GM12878 (cell line): Measurements from ENCODE around the gene ADAT3. TPM values are rescaled to one million over a fixed set of nuclear protein-coding genes. Genes with fewer than 3 reads are reported as not detected.
A peak's percentile ranks its signal among the peaks of the same experiment; 100 is the strongest.

Source experiments
- BACH1 ChIP-seq: fragments of 450-650 bp; IDR thresholded peaks from 2 replicates; pipeline ENCODE4 v1.6.1; 2017; ENCODE audit warnings: mild to moderate bottlenecking, borderline replicate concordance
- BCL3 ChIP-seq: IDR thresholded peaks from 2 replicates; pipeline ENCODE4 v1.6.1; 2011; ENCODE audit warnings: borderline replicate concordance, low read depth, mild to moderate bottlenecking, moderate library complexity, low read length; ENCODE audit not compliant: insufficient read depth, poor library complexity, severe bottlenecking
- BCLAF1 ChIP-seq: fragments of 450-650 bp; IDR thresholded peaks from 2 replicates; pipeline ENCODE4 v1.6.1; 2017; ENCODE audit warnings: antibody characterized with exemption, mild to moderate bottlenecking, moderate library complexity
- CBX3 ChIP-seq: fragments of 200-600 bp; sonication (generic); IDR thresholded peaks from 2 replicates; pipeline ENCODE4 v1.6.1; 2016; ENCODE audit warnings: low read depth, borderline replicate concordance
- CREB1 ChIP-seq: IDR thresholded peaks from 2 replicates; pipeline ENCODE4 v1.6.1; 2012; ENCODE audit warnings: low read depth, mild to moderate bottlenecking, inconsistent platforms
- CUX1 ChIP-seq: IDR thresholded peaks from 2 replicates; pipeline ENCODE4 v1.6.1; 2012; ENCODE audit warnings: improper control_type of control experiment, low read depth, low read length; ENCODE audit not compliant: insufficient replicate concordance
- HSF1 ChIP-seq: fragments of 150-350 bp; IDR thresholded peaks from 2 replicates; pipeline ENCODE4 v1.6.1; 2014; ENCODE audit warnings: mild to moderate bottlenecking, low read depth, low read length
- IRF5 ChIP-seq: fragments of 450-650 bp; IDR thresholded peaks from 2 replicates; pipeline ENCODE4 v1.6.1; 2017; ENCODE audit warnings: borderline replicate concordance
- JUND ChIP-seq: IDR thresholded peaks from 2 replicates; pipeline ENCODE4 v1.6.1; 2012; ENCODE audit warnings: low read depth, mild to moderate bottlenecking, low read length, improper control_type of control experiment, moderate library complexity
- KAT2A ChIP-seq: conservative IDR thresholded peaks from 2 replicates; pipeline ENCODE4 v1.6.1; 2011; ENCODE audit warnings: low read depth, low read length; ENCODE audit not compliant: control insufficient read depth
- LARP7 ChIP-seq: fragments of 450-650 bp; IDR thresholded peaks from 2 replicates; pipeline ENCODE4 v1.6.1; 2017; ENCODE audit warnings: mild to moderate bottlenecking
- MLLT1 ChIP-seq: fragments of 450-650 bp; IDR thresholded peaks from 2 replicates; pipeline ENCODE4 v1.6.1; 2016; ENCODE audit warnings: mild to moderate bottlenecking
- RFX5 ChIP-seq: IDR thresholded peaks from 2 replicates; pipeline ENCODE4 v1.6.1; 2011; ENCODE audit warnings: low read depth, low read length, improper control_type of control experiment
- SUZ12 ChIP-seq: fragments of 200-600 bp; sonication (generic); IDR thresholded peaks from one replicate; pipeline ENCODE4 v1.6.1; 2018; ENCODE audit warnings: antibody characterized with exemption, mild to moderate bottlenecking; ENCODE audit not compliant: unreplicated experiment
- polyA plus RNA-seq, 11 experiments: library from polyadenylated mRNA; depleted of rRNA in 4 of 11; unstranded in 6 of 11; stranded (reverse) in 5 of 11; fragments of >200 nt; fragmentation: Nextera tagmentation in 4 of 11; fragmentation: Illumina TruSeq in 1 of 11; extraction: Ambion mirVana in 4 of 11; extraction: Trizol in 1 of 11; gene quantifications; 1 replicate in 1 of 11; 2 replicates in 10 of 11; pipeline versions ENCODE4 v1.2.1 to v1.2.3, GENCODE V29; 2011 to 2016; ENCODE audit warnings: inconsistent platforms in 2 of 11, missing spikeins in 2 of 11, low read depth in 1 of 11
- total RNA-seq, 4 experiments: library from RNA; depleted of rRNA in 3 of 4; stranded (reverse); fragments of >200 nt in 3 of 4; fragmentation: Illumina TruSeq in 1 of 4; extraction: Trizol in 1 of 4; gene quantifications; 2 replicates each; pipeline versions ENCODE4 v1.2.1 to v1.2.3, GENCODE V29; 2013 to 2021

The ADAT3 gene
- total and polyA plus RNA-seq, 10 of the 15 experiments (the other 5 are each of a cell fraction or from before 2014, with no cell fraction given): 0.27 to 11.8 (median 7.7) TPM; not detected in 3

GRCh38 chr19:1905110-1905862, at the start of gene ADAT3, which contains the start of gene SCAMP4 (continued):
- no peak for TF ChIP-seq BCLAF1
- TF ChIP-seq CUX1: peak; percentile 92
- TF ChIP-seq SUZ12: no peak
- no peak for TF ChIP-seq JUND
- TF ChIP-seq CBX3: no peak
- TF ChIP-seq IRF5: no peak
- no peak for TF ChIP-seq HSF1
- TF ChIP-seq BACH1: peak; percentile 62; the same call in 1 of the 2 replicates
- peak; percentile 31 for TF ChIP-seq BCL3
- 0 out of 2 replicates have a peak, but pooled peaks have one; percentile 57 for TF ChIP-seq MLLT1
- TF ChIP-seq CREB1: peak; percentile 87
- TF ChIP-seq LARP7: peak; percentile 88
- TF ChIP-seq KAT2A: no peak
- 0 out of 2 replicates have a peak, but pooled peaks have one; percentile 48 for TF ChIP-seq RFX5
